Activated B cell treated with CpG ODN at 0.5 μM for 24 hours (primary cell): ENCODE measurements around the gene MGLL. TPM values are rescaled to one million over a fixed set of nuclear protein-coding genes. Genes with fewer than 3 reads are reported as not detected.

Experiments used
- ATAC-seq: fragments of 200-7000 bp; cut with Tn5 transposase; one replicate; pipeline ENCODE4 v1.10.0; 2021; ENCODE audit warnings: low read depth, mild to moderate bottlenecking, moderate library complexity
- CTCF ChIA-PET: fragments of 350-600 bp; sonication (Branson Sonifier 250); formaldehyde crosslinking; loops from one replicate; lab custom pipeline; 2021; ENCODE audit warnings: antibody characterized with exemption; lab: Charles Lee
- POLR2A ChIA-PET: fragments of 350-600 bp; sonication (Branson Sonifier 250); formaldehyde crosslinking; loops from one replicate; lab custom pipeline; 2021; ENCODE audit warnings: antibody characterized with exemption; lab: Charles Lee
- DNase-seq: peaks from one replicate; pipeline ENCODE4 v3.0.0; 2022
- H3K27ac Mint-ChIP-seq: one replicate; pipeline ENCODE4 v1.8.0; 2020; ENCODE audit warnings: mixed read lengths
- H3K27me3 Mint-ChIP-seq: one replicate; pipeline ENCODE4 v1.8.0; 2021; ENCODE audit warnings: mixed read lengths
- H3K36me3 Mint-ChIP-seq: one replicate; pipeline ENCODE4 v1.8.0; 2021; ENCODE audit warnings: low read depth, mixed read lengths
- H3K4me1 Mint-ChIP-seq: one replicate; pipeline ENCODE4 v1.8.0; 2021; ENCODE audit warnings: mixed read lengths
- H3K4me3 Mint-ChIP-seq: one replicate; pipeline ENCODE4 v1.8.0; 2020; ENCODE audit warnings: mild to moderate bottlenecking, mixed read lengths
- H3K9me3 Mint-ChIP-seq: one replicate; pipeline ENCODE4 v1.8.0; 2020; ENCODE audit warnings: mixed read lengths
- intact Hi-C: fragments of 100-400 bp; cut with micrococcal nuclease; formaldehyde crosslinking; loops from one replicate; pipeline ENCODE4 v1.15.1; 2024
- total RNA-seq: library from RNA; stranded (reverse); gene quantifications from 2 replicates; pipeline ENCODE4 v1.2.3, GENCODE V29; 2022
- TF ChIP-seq, protein P1 (sequence below): fragments of 200-600 bp; IDR thresholded peaks from one replicate; pipeline ENCODE4 v1.8.0; 2022; ENCODE audit warnings: antibody characterized with exemption, mild to moderate bottlenecking

The MGLL gene
- total RNA-seq, 1 donor from 2014 or later = 19.1 TPM

DNA sequence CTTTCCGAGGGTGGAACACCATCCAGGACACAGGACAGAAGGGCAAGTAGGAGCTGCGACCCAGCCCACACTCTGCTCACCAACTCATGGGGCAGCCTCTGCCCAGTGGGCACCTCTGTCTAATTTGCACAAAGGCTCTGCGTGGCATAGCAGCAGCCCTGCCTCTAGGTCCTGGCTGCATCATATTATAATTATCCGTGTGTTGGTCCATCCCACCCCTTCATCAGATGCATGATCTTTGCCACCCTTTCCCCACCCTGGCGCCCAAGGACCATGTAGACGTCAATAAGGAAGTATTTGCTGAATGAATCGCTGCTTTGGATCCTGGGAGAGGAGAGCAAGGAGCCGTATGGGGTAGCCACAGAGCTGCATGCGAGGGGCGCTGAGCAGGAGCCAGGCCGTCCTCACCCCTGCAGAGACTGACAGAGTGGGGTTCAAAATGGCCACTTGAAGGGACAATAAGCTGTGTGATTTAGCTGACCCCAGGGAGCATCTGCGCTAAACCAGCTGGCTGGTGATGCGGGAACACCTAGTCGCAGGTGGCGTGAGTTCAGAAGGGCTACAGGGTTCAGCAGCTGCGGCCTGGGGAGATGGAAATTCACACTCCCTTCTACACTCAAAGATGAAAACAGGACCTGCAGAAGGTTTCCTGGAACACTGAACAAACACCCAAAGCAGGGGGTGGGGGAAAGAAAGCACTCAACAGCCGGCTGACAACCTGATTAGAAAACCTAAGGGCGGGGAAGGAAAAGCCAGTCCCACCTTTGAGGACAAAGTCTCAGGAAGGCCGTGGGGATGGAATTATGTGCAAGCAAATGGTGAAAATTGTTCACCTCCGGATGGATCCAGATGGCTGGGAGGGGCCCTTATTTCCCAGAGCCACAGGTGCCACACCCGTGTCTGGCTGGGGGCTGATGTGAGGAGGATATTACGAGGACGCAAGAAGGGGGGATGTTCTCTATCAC lies 6.4 kb downstream of the MGLL start:
- POLR2A ChIA-PET = no interaction called here
- peaks cover 8% of the 10 kb centered on the region for H3K36me3 Mint-ChIP-seq
- CTCF ChIA-PET = no interaction called here

DNA sequence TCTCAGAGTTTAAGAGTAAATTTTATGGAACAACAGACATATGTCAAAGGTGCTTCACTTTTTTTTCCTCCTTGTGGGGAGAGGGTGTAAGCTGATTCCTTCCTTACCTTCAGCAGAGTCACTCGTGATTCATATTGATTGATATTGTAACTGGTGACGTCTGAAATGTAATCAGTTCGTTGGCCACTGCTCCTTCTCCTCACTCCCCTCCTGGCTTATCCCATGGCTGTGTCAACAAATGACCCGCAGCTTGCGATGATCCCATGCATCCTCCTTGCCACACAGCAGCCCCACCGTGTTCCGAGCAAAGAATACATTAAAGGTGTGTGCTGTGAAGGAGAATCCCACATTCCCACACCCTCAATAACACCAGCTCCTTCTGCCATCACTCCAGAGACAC lies 7.3 kb downstream of the MGLL start:
- POLR2A ChIA-PET = no interaction called here
- H3K4me3 Mint-ChIP-seq = no peak overlapping the region
- CTCF ChIA-PET = no interaction called here
- no peaks in the 10 kb centered on the region for H3K27me3 Mint-ChIP-seq
- intact Hi-C loops = no loop called here
- H3K36me3 Mint-ChIP-seq = peaks cover 8% of the 10 kb centered on the region
- TF ChIP-seq, protein P1, sequence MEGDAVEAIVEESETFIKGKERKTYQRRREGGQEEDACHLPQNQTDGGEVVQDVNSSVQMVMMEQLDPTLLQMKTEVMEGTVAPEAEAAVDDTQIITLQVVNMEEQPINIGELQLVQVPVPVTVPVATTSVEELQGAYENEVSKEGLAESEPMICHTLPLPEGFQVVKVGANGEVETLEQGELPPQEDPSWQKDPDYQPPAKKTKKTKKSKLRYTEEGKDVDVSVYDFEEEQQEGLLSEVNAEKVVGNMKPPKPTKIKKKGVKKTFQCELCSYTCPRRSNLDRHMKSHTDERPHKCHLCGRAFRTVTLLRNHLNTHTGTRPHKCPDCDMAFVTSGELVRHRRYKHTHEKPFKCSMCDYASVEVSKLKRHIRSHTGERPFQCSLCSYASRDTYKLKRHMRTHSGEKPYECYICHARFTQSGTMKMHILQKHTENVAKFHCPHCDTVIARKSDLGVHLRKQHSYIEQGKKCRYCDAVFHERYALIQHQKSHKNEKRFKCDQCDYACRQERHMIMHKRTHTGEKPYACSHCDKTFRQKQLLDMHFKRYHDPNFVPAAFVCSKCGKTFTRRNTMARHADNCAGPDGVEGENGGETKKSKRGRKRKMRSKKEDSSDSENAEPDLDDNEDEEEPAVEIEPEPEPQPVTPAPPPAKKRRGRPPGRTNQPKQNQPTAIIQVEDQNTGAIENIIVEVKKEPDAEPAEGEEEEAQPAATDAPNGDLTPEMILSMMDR = no peak
- H3K27ac Mint-ChIP-seq = no peak overlapping the region
- ATAC-seq = no peak
- no peaks in the 10 kb centered on the region for H3K9me3 Mint-ChIP-seq
- H3K4me1 Mint-ChIP-seq = no peaks in the 10 kb centered on the region
- DNase-seq = no peak

More for the DNA sequence above, 6.4 kb downstream of the MGLL start:
- intact Hi-C loops = no loop called here
- Mint-ChIP-seq H3K9me3 (no peaks in the 10 kb centered on the region), H3K27ac (no peak overlapping the region), H3K4me1 (peaks cover 8% of the 10 kb centered on the region), H3K27me3 (no peaks in the 10 kb centered on the region), H3K4me3 (no peak overlapping the region)
- TF ChIP-seq, protein P1 = no peak
- DNase-seq (no peak), ATAC-seq (no peak)

DNA sequence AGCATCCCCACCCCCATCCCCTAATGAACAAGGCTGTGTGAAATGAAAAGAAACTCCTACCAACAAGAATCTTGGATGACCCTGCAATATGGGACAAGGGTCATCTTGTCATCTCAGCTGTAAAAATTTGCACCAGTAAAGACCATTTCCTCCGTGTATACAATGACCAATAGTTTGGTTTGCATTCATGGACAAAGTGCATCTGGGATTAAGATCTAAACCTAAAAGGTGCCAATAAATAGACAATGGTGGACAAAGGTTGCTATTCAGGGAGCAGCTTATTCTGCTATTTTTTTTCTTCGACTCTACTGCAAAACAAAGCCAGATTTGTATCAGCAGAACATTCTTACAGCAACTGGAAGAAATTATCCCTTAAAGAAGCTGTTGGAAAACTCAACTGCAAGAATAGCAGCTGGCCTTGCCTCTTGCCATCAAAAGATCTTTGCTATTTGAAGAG lies 8.0 kb downstream of the MGLL start:
- Mint-ChIP-seq H3K9me3 (no peaks in the 10 kb centered on the region), H3K4me1 (no peaks in the 10 kb centered on the region), H3K36me3 (peaks cover 8% of the 10 kb centered on the region), H3K4me3 (no peak overlapping the region), H3K27ac (no peak overlapping the region), H3K27me3 (no peaks in the 10 kb centered on the region)
- intact Hi-C loops = no loop called here
- CTCF ChIA-PET = no interaction called here
- TF ChIP-seq, protein P1 = no peak
- POLR2A ChIA-PET = no interaction called here
- ATAC-seq = no peak
- no peak for DNase-seq

DNA sequence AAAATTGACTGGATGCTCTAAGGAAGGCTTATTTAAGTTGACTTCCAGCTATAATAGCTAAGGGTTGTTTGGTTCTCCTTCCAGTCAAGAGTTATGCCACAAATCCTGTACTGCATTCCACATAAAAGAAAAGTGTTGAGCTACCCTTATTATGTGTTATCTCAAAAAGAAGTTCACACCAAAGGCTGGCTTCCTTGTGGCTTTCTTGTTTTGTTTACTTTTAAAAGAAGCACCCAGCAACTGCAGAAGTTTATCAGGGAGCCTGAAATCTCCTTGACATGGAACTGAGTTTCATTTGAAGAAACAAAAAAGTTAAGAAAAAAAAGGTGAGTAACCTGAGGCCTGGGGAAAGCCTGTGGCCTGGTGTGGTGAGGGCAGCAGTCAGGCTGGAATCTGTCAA lies 10.2 kb downstream of the MGLL start:
- Mint-ChIP-seq H3K27me3 (no peaks in the 10 kb centered on the region), H3K4me3 (no peak overlapping the region), H3K27ac (no peak overlapping the region), H3K36me3 (peaks cover 8% of the 10 kb centered on the region), H3K4me1 (peaks cover 5% of the 10 kb centered on the region), H3K9me3 (no peaks in the 10 kb centered on the region)
- POLR2A ChIA-PET = no interaction called here
- CTCF ChIA-PET = no interaction called here
- TF ChIP-seq, protein P1 = no peak
- DNase-seq (no peak), ATAC-seq (no peak)
- intact Hi-C loops = no loop called here

DNA sequence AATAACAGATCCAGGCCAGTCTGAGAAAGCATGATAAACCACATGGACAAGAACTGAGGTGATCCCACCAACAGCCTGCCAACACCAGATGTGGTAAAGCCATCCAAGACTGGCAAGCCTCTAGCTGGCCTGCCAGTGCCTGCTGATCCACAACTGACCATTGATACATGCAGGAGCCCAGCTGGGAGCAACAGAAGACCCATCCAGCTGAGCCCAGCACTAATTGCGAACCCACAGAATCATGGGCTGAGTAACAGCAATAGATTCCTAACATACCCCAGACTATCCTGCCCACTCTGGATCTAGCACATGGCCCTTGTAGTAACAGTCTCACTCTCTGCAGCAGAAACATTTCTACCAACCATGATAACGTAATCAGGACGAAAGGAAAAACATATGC lies 10.6 kb downstream of the MGLL start:
- Mint-ChIP-seq H3K27me3 (no peaks in the 10 kb centered on the region), H3K27ac (no peak overlapping the region), H3K9me3 (no peaks in the 10 kb centered on the region), H3K36me3 (peaks cover 8% of the 10 kb centered on the region), H3K4me3 (no peak overlapping the region), H3K4me1 (peaks cover 5% of the 10 kb centered on the region)
- ATAC-seq = no peak
- CTCF ChIA-PET = no interaction called here
- no peak for DNase-seq
- intact Hi-C loops = no loop called here
- POLR2A ChIA-PET = no interaction called here
- TF ChIP-seq, protein P1 = no peak
